ENCODE data around the gene NOLC1.

DNA sequence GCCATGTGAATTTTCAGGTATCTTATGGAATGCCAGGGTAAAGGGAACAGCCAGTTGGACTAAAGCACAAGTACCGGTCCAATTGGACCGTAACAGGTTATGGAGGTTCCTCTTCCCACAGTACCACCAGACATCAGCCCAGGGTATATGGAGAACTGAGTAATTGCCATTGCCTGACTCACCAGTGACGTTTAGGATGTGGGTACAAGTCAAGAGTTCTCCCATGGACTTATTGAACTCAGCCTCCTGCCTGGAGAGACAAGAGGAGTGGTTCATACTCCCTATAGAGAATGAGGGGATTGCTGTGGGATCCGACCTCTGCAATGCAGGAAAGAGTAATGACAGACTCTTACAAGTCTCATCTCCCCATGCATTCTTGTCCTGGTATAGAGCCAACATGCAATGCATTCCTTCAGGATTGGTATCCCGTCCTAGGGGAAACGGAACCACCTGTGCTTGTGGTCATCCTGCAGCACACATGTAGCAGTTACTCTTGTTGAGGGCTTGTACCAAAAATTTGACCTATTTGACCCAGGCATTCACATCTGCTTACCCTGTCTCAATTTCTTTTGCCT is 43.2 kb downstream of the NOLC1 start:
- TF ChIP-seq, protein P1, sequence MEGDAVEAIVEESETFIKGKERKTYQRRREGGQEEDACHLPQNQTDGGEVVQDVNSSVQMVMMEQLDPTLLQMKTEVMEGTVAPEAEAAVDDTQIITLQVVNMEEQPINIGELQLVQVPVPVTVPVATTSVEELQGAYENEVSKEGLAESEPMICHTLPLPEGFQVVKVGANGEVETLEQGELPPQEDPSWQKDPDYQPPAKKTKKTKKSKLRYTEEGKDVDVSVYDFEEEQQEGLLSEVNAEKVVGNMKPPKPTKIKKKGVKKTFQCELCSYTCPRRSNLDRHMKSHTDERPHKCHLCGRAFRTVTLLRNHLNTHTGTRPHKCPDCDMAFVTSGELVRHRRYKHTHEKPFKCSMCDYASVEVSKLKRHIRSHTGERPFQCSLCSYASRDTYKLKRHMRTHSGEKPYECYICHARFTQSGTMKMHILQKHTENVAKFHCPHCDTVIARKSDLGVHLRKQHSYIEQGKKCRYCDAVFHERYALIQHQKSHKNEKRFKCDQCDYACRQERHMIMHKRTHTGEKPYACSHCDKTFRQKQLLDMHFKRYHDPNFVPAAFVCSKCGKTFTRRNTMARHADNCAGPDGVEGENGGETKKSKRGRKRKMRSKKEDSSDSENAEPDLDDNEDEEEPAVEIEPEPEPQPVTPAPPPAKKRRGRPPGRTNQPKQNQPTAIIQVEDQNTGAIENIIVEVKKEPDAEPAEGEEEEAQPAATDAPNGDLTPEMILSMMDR (IDR thresholded peaks at IDR 0.05), result no peak
- TF ChIP-seq EP300 (IDR thresholded peaks at IDR 0.05), result no peak
- no peak for TF ChIP-seq POLR2A (IDR thresholded peaks at IDR 0.05)
- TF ChIP-seq POLR2AphosphoS5 (IDR thresholded peaks at IDR 0.05), result no peak

Data from suprapubic skin (tissue), 4 donors.